T-helper 9 cell (primary cell): ENCODE results near the gene CBX2.
A peak's percentile ranks its signal among the peaks of the same experiment; 100 is the strongest.

Experiments used
- DNase-seq: peaks from one replicate; pipeline ENCODE4 v3.0.0-alpha.2; 2020

The CBX2 gene

DNA sequence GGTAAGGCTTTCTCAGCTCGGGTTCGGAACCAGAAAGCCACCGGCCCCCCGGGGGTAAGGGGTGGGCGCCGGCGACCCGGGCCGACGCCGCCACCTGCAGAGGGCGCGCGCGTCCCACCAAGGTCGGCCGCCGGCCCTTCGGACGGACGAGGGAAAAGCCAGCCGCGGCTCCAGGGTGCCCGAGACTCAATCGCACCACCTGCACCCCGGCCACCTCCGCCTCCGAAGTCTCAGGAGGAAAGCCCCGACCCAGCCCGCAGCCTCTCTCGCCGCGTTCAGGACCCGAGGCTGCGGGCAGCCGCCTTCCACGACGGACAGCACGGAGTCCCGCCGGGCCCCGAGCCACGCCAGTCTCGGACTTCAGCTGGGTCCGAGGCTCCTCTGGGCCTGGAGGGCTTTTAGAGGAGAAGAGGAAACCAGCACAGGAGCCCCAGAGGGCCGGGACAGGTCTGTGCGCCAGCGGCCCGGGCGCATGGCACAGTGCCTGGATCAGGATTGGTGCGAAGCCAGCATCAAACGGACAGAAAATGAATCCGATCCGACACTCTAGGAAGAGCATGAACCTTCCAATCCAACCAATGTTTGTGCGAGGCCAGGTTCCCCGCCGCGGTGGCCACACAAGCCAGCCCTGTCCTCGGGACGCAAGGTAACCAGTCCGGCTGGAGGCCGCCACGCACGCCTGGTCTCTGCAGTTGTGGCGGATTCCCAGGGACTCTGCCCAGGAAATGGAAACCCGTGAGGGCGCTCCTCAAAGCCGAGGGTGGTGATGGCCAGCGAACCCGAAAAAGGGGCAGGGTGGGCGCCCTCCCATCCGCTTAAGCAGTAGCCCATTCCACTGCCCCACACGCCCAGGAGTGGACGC is 12.2 kb downstream of the CBX2 start:
- no peak for DNase-seq

DNA sequence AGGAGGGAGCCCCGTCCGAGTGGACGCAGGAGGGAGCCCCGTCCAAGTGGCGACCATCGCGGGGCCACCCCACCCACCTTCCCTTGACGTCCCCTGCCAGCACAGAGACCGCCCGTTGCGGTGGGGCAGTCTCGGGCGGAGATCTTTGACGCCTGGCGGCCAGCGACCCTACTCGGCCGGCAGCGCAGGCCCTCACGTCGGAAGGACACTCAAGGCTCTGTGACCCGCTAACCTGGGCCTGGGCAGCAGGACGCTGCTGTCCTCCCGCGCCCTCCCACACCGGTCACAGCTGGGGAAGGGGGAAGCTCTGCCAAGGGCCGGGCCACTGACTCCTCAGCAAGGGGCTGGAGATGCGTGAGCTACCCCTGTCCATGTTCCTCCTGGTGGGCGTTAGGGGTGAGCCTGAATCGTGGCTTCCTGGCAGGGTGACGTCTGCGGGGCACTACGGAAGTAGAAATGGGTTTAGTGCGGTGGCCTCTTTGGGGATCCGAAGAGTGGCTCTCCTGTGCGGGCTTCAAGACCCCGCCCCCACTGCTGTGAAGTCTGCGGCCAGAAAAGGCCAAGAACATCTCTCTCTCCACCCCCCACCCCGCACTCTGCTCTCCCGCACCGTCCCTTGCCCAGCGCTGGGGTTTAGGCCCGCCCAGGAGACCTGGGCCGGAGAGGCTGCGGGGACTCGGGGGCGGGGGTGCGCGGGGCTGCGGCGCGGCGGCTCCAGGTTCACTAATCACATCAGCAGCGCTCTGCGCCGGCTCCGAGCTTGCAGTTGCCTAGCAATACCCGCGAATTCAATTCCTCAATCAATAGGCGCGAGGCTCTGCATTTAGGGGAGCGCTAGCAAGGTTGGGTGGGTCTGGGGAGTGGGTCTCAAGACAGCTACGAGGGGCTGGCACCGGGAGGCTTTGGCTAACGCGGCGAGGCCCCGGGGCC is 13.1 kb downstream of the CBX2 start:
- DNase-seq, result no peak

DNA sequence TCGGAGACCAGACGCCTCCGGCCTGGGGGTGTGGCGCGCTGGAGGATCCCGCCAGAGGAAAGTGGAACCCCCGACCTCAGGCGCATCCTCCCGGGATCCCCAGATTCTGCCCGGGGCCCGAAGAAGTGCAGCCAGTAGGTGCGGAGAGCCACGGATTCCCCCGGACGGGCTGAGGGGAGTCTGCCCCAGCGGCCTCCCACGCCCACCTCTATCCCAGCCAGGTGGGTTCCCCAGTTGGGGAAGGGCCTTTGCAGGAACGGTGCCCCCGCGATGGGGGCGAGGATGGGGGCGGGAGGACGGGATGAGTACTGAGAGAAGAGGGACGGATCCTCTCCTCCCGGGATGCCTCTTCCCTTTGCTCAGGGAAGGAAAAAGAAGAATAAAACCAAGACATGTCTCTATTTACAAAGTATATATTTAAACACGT is 13.8 kb downstream of the CBX2 start:
- DNase-seq, result no peak

DNA sequence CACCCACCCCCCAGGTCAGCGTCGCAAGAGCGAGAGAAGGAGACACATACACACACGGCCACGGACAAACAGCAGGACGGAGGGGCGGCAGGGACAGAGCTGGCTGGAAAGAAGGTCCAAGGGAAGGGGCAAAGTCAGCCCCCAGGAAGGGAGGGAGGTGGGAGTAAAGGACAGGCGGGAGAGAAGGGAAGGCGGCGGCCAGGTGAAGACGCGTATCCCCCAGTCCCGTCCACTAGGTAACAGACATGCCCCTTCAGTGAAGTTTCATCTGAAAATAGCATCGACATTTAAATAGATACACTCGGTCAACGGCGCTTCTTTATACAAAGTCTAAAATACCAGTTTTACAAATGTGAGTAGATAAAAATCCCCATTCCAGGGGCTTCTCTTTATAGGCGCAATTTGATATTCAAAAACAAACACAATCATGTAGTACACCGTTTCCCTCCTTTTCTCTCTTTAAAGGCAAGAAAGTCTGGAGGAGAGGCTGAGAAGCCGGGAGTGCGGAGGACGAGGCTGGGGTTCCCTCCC is 14.5 kb downstream of the CBX2 start:
- no peak for DNase-seq

DNA sequence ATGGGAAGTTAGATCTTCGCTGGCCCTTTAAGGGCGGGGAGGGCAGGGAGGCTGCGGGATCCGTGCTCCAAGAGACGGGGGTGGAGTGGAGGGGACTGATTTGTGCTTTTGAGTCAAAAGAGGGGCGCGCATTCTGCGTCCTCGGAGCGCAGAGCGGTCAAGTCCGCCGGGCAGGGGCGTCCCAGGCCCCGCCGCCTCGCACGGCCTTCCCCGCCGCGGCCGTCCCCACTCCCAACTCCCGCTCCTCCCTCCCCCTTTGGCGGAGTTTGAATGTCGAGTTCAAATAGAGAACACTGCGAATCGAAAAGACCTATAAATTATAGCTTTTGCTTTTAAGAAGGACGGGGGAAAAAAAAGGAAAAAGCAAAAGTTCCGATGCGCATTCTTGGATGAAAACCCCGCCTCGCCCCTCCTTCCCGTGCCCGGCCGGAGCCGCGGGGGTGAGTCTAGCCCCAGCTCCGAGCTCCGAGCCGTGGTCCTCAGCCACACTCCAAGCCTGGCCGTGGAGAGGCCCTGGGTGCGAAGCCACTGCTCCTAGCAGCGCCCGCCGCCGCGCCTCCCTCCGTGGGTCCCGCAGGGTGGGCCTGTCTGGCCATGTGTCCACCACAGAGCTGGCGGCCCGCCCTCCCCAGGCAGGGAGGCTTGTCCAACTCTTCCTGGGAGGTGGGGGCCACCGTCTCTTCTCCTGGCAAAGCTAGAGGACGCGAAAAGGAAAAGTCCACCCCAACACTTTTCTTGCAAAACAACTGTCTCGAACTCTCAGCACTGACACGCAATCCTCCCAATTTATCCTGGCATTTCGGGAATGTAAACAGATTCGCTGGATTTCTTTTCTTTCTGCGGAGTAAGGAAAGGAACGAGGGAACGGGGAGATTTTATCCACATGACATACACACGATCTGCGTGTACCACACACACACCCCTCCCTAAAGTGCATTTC is 15.3 kb downstream of the CBX2 start:
- no peak for DNase-seq

DNA sequence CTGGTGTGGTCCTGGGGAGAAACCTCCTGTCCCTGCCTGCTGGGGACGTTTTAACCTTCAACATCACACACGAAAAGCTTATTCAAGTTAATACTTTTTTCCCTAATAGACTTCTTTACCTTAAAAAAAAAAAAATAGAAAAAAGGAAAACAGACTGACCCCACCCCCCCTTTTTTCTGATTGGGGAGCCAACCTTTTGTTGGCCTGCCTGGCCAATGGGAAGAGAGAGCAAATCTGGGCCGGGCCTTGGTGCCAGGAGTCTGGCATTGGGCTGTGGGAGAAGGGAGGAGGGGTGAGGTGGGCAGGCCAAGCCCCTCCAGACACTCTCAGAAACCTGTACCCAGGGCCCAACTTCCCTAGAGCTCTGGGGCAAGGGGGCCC is 16.0 kb downstream of the CBX2 start:
- DNase-seq, result no peak

DNA sequence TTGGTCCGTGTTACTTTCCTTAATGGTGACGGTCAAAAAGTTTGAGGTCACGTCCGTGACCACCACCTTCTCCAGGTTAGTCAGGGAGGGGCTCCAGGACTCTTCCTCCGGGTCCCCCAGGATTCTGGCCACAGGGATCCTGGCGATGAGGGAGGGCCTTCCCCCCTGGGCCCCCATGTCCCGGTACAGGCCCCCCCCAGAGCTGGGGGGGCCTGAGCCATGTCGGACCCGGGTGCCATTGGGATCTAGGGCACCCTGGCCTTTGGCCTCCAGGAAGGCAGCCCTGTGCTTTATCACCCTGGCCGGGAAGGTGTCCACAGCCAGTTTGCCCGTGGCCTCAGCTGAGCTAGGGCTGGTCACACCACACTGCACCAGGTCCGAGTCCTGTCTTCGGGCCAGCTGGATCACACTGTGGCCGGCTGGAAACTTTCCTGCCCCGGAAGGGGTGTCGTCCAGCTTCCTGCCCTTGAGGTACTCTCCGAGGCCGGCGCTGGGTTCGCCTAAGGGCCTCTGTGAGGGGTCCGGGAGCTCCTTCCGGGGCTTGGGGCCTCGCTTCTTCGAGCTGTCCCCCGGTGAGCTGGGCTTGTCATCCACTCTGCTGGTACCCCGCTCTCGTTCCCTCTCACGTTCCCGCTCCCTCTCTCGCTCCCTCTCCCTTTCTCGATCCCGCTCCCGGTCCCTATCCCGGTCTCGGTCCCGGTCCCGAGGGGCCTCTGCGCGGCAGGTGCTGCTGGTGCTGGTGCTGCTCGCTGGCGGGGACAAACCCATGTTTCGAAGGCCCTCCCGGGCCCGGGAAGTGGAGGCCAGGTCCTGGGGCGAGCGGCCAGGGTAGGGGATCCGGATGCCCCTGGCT is 16.9 kb downstream of the CBX2 start:
- no peak for DNase-seq

DNA sequence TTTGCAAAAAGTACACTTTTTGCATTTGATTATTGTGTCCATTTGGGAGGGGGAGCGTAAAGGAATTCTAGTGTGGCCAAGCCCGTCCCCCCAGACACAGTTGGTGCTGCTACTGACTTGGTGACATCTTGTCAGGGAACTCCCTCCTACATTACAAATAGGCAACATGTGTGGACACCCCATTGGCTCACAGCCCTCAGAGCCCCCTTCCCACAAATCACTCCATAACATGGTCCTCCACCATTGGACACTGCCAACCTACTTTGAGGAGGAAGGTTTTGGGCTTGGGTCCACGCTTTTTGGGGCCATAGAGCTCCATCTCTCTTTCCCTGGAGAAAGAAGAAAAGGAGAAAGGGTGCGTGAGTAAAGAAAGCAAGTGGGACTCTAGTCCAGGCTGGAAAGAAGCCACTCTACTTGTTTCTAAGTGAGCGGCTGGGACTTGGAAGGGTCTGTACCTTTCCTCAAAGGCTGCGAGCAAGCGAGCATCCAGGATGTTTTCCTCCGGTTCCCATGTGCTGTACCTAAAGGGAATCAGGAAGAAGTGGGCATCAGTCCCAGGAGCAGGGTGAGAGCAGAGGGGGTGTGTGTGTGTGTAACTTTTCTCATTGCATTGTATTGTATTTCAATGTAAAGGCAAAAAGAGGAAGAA is 18.0 kb downstream of the CBX2 start:
- DNase-seq, result no peak

DNA sequence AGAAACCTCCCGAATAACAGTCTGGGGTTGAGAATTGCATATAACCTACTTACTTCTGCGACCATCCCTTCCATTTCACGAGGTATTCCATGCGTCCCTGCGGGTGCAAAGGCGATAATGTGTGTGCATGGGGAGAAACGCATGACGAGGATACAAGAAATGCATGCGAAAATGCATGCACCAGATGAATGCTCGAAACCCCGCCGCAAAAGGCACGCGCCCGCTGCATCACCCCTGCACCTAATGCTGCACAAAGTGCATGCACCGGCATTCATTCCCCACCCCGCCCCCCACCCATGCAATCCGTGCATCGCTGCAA is 18.5 kb downstream of the CBX2 start:
- DNase-seq, result no peak

DNA sequence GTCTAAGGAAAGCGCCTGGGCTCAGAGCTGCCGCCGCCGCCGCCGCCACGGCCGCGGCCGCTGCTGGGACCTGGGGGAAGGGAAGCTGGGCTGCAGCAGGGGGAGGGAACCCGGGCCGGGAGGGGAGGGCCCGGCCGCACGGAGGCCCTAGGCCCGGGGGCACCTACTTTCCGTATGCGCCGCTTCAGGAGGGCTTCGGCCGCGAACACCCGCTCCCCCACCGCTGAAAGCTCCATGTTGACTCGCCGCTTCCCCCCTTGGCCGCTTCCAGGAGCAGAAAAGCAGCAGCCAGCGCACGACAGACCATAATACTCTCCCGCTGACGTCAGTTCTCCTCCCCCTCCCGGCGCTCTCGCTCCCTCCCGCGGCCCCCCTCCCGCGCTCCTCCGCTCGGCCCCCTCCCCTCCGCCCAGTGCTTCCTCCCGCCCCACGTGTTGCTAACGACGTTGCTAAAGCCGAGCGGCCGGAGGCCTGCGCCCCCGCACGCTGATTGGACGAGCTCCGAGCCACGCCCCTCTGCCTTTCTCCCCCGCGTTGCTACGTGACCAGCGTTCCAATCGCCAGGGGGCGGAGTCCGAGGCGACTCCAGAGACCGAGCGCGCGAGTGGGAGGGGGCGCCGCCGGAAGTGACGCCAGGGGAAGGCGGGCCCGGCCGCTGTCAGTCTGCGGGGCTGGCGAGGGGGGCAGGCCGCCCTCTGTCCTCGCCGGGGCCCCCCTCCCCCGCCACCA is 19.0 kb downstream of the CBX2 start, which contains the start of gene CBX8:
CBX8 (minus strand) TSS at position 315 of the 729 bp plus-strand sequence; CDS start at position 236, 79 bp downstream.
- peak; percentile 96 for DNase-seq

DNA sequence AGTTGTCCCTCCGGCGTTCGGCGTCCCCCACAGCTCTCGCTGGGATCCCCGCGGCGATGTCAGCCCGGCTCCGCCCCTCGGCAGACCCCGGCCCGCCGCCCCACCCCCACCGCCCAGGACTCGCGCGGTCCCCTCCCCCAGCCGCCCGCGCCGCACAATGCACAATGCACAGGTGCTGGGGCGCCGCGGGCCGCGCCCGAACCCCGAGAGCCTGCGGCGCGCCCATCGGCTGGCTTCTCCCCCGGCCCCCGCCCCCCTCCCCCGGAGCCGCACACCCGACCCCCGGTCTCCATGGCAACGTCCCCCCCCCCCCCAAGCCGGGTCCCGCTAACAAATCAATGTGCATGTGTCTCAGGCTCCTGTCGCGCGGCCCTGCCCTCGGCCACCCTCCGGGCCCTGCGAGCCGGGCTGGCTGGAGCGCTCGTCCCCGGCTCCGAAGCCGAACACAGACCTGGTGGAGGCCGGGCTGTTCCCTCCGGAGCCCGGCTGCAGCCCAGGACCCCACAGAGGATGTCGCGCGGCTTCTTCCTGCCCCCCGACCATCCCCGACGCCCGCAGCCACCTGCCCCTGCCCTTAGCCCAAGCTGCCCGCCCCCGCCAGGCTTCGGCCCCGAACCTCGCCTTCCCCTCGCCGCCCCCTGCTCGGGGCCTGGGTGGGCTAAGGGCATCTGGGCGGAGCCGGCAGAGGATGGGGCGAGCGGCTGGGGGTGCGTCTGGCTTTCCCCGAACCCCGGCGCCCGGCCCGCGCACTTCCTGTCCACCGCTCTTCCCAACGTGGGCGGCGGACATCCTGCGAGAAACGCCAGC is 19.7 kb downstream of the CBX2 start:
- no peak for DNase-seq

DNA sequence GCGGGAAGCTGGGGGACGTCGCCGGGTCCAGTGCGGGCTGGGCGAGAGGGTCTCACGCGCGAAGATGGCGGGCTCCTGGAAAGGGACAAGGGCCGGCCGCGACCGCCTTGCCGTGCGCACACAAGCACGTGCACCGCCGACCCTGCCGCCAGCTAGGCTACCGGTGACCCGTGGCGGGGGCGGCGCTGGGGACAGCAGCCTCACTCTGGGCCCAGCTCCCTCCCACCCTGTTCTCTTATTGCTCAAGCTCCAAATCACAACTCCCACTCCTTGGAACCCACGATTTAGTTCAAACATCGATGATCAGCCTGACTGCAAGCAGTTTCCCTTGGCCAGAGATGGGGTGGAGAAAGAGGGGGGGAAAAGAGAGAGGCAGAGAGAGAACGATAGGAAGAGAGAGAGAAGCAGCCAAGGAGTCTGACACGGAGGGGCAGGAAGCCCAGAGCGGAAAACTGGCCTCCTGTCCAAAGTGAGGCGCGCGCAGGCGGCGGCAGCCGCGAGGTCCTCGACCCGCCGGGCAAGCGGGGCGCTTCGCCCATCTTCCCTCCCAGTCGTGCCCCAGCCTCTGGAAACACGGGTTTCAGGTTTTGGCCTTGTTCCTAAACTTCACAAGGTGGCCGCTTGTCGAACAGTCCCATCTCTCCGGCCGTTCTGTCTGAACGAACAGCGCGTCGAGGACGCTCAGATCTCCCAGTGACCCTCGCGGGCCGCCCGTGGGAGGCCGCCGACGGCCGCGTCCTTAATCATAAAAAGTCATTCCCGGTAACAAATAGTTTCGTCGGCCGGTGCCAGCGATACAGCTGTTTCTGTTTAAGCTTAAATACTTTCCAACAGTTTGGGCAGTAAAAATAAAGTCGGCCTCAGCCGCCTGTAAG is 20.6 kb downstream of the CBX2 start:
- DNase-seq, result no peak

DNA sequence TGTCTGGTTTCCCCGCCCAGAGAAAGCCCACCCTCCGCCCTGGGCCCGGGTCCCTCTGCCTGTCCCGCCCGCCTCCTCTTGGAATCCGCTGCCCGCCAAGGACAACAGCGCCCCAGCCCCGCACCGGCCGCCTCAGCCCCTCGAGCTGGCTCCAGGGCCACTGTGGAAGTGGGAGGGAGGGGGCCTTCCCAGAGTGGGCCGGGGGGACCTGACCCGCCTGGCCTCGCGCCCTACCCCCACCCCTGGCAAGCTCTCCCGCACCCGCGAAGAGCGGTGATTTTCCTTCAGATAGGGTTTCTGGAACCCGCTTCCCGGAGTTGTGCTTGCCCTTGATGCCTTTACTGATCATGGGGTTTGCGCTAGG is 21.2 kb downstream of the CBX2 start:
- no peak for DNase-seq

DNA sequence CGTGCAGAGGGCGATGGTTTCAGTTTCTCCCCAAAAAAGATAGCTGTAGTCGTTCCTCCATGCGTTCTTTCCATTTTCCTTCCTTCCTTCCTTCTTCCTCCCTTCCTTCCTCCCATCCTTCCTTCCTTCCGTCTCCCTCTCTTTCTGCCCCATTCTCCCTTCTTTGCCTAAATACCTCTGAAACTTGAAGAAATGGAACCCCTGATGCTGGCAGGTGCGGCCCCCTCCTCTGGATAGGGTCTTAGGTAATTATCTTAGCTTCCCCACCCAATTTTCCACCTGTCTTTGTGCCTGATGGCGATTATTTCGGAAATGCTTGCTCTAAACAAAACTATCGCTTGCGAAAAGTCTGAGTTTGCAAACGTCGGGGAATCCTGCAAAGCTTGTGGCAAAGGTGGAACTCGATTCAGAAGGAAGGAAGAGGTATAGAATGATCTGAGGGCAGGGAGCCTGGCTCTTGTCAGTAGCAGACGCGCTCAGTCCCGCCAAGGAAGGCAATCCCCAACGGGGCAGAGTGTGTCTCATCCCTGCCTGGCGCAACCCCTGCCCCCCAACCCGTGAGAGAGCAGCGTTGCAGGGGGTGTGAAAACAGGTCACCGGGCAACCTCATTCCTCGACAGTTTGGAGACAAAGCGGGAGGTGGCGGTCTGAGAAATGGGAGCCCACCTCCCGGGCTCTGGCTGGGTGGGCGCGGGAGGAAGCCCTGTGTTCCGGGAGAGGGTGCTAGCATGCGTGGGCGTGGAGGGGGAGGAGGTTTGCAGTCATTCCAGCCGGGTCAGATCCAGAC is 21.8 kb downstream of the CBX2 start:
- no peak for DNase-seq

DNA sequence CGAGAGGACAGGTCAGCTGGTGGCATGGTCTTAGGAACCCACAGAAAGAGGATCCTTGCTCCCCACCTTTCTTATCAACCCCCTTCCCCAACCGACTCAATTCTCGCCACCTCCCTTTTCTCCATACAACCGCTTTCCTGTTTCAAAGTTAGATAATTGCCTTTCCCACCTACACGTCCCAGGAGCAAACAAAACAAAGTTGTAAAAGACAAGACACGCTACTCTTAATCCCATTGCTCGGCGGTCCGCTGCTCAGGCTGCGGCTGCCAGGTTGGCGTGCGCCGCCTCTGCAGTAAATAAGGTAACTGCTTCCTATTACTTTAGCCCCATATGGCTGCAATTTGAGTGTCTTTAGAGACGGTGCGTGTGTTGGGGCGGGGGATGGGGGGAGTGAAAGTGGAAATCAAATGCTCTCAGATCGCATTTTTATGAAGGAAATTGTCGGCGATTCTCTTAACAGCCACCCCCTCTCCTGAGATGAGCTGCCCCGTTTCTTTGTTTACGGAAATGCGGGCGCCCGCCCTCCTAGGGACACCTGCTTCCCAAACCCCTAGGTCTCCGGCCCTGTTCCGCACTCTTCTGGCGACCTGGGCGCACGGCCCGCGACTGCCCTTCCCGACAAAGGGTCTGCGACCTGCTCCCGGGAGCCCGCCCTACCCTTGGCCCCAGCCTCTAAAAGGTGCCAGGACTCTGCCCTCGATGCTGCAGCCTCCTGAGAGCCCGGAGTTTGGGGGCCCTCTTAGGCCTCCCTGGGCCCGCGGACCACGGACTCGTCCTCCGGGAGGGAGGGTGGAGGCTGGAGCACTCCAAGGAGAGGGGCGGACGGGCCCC is 22.6 kb downstream of the CBX2 start:
- no peak for DNase-seq
